ENCODE measurements around the gene SLC39A7. TPM values are rescaled to one million over a fixed set of nuclear protein-coding genes. Genes with fewer than 3 reads are reported as not detected.

SLC39A7 gene
- total RNA-seq, 2 donors from 2014 or later: 123 to 163 TPM

DNA sequence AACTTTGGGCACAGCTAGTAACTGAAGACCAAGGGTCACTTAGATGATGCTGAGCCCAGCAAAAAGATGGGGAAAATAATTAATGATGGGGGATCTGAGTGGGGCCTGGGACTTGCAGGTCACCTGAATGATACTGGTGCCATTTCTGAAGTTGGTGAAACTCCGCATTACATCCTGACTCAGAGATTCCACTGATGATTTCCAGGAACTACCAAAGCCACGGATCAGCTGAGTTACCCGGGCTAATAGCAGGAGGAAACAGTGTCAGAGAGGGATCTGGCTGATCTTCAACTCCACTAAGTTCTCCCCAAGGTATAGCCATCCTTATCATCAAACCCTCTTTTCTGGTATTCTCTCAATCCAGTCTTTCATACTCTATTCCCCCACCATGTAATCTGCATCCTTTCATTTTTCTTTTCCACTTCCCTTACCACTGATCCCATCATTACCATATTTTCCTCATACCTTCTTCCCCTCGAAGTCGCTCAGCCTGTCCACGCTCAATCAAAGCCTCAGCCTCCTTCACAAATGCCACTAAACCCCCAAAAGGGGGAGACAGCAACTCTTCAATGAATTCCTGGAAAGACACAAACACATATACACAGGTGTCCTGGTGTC lies 50.8 kb downstream of the SLC39A7 start:
- Histone ChIP-seq H3K9ac (ENCODE audit: extremely low read depth, low read length, poor library complexity, severe bottlenecking) (no peak overlapping the region), H3K4me3 (ENCODE audit: low read length) (no peak overlapping the region), H3K4me1 (ENCODE audit: control insufficient read depth, insufficient read depth, low read length) (peaks cover 5% of the 10 kb centered on the region), H3K9me3 (ENCODE audit: control insufficient read depth, low read length) (no peaks in the 10 kb centered on the region), H3K27ac (ENCODE audit: low read depth, low read length) (no peak overlapping the region), H3K27me3 (ENCODE audit: control insufficient read depth, insufficient read depth, low read length, poor library complexity, severe bottlenecking) (peaks cover 18% of the 10 kb centered on the region), H3K36me3 (ENCODE audit: control insufficient read depth, insufficient read depth, low read length) (peaks cover 18% of the 10 kb centered on the region)
- Mint-ChIP-seq H3K4me1 (peaks cover 14% of the 10 kb centered on the region), H3K4me3 (no peak overlapping the region), H3K9me3 (no peaks in the 10 kb centered on the region), H3K27me3 (ENCODE audit: insufficient read depth) (peaks cover 15% of the 10 kb centered on the region), H3K36me3 (ENCODE audit: low read depth) (peaks cover 24% of the 10 kb centered on the region), H3K27ac (no peak overlapping the region)
- 92 to 94% methylated on average over 4 to 6 of the region's 6 CpGs for WGBS, 2 experiments (ENCODE audit: insufficient coverage in 1 of 2, insufficient read length in 1 of 2)
- TF ChIP-seq, protein P1, sequence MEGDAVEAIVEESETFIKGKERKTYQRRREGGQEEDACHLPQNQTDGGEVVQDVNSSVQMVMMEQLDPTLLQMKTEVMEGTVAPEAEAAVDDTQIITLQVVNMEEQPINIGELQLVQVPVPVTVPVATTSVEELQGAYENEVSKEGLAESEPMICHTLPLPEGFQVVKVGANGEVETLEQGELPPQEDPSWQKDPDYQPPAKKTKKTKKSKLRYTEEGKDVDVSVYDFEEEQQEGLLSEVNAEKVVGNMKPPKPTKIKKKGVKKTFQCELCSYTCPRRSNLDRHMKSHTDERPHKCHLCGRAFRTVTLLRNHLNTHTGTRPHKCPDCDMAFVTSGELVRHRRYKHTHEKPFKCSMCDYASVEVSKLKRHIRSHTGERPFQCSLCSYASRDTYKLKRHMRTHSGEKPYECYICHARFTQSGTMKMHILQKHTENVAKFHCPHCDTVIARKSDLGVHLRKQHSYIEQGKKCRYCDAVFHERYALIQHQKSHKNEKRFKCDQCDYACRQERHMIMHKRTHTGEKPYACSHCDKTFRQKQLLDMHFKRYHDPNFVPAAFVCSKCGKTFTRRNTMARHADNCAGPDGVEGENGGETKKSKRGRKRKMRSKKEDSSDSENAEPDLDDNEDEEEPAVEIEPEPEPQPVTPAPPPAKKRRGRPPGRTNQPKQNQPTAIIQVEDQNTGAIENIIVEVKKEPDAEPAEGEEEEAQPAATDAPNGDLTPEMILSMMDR (conservative IDR thresholded peaks at IDR 0.05): no peak
- DNase-seq: no peak

DNA sequence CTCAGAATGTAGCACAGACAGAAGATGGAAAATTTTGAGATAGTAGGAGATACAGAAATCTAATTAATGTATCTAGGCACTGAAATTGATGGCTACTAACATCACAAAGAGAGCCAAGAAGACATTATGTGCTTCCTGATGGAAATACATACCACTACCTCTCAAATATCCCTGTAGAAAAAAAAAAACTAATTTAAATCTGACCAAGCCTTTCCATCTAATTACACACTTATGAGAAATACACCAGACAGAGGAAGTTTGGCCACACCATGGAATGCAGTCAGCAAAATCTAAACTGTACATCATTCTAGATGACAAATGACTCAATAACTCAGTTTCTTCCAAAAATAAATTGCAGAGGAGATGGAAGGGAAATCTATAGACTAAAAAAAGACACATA lies 52.1 kb downstream of the SLC39A7 start:
- TF ChIP-seq, protein P1 (conservative IDR thresholded peaks at IDR 0.05): no peak
- Histone ChIP-seq H3K36me3 (ENCODE audit: control insufficient read depth, insufficient read depth, low read length) (peaks cover 26% of the 10 kb centered on the region), H3K4me3 (ENCODE audit: low read length) (no peak overlapping the region), H3K4me1 (ENCODE audit: control insufficient read depth, insufficient read depth, low read length) (peaks cover 5% of the 10 kb centered on the region), H3K9me3 (ENCODE audit: control insufficient read depth, low read length) (peaks cover 2% of the 10 kb centered on the region), H3K27me3 (ENCODE audit: control insufficient read depth, insufficient read depth, low read length, poor library complexity, severe bottlenecking) (peaks cover 11% of the 10 kb centered on the region), H3K27ac (ENCODE audit: low read depth, low read length) (no peak overlapping the region), H3K9ac (ENCODE audit: extremely low read depth, low read length, poor library complexity, severe bottlenecking) (no peak overlapping the region)
- DNase-seq: no peak
- H3K27me3 Mint-ChIP-seq (ENCODE audit: insufficient read depth): peaks cover 4% of the 10 kb centered on the region
- H3K9me3 Mint-ChIP-seq: peaks cover 7% of the 10 kb centered on the region
- H3K4me3 Mint-ChIP-seq: no peak overlapping the region
- H3K36me3 Mint-ChIP-seq (ENCODE audit: low read depth): peaks cover 32% of the 10 kb centered on the region
- H3K27ac Mint-ChIP-seq: no peak overlapping the region
- peaks cover 14% of the 10 kb centered on the region for H3K4me1 Mint-ChIP-seq

Small RNAs within 50 kb of the gene (microRNA-seq; reads per million reads assigned to microRNA genes)
- 0.59 reads per million for gene MIR219A1 (ENCODE audit: borderline microRNAs expressed)

Other genes starting within 250 kb of the SLC39A7 start
- gene HLA-DMA, start 247.8 kb upstream of the SLC39A7 start, total RNA-seq: 10 to 100 TPM in 1 of 2 donors, 1 to 10 TPM in 1; 4.9 to 19.0 TPM
- 100 to 1,000 TPM; 209 to 233 TPM for gene BRD2, start 232.3 kb upstream of the SLC39A7 start, total RNA-seq
- gene HLA-DOA, start 191.3 kb upstream of the SLC39A7 start, total RNA-seq: 10 to 100 TPM; 10.6 to 11.1 TPM
- 1 to 10 TPM; 1.7 to 1.9 TPM for gene HLA-DPA1, start 127.2 kb upstream of the SLC39A7 start, total RNA-seq
- 10 to 100 TPM; 13.5 to 20.6 TPM for gene HLA-DPB1, start 124.9 kb upstream of the SLC39A7 start, total RNA-seq
- 1 to 10 TPM; 1.3 to 2.8 TPM for gene COL11A2, start 8.4 kb upstream of the SLC39A7 start, total RNA-seq
- 10 to 100 TPM; 24.8 to 27.2 TPM for gene RXRB, start 202 bp upstream of the SLC39A7 start, total RNA-seq
- gene HSD17B8, start 3.8 kb downstream of the SLC39A7 start, total RNA-seq: 1 to 10 TPM; 5.7 to 6.8 TPM
- 10 to 100 TPM; 31.0 to 31.8 TPM for gene RING1, start 7.6 kb downstream of the SLC39A7 start, total RNA-seq
- 10 to 100 TPM; 51.4 to 63.9 TPM for gene VPS52, start 71.0 kb downstream of the SLC39A7 start, total RNA-seq
- gene RPS18, start 71.2 kb downstream of the SLC39A7 start, total RNA-seq: 1,000 to 10,000 TPM; 2,541 to 3,009 TPM
- 1 to 10 TPM; 3.9 to 5.5 TPM for gene B3GALT4, start 76.3 kb downstream of the SLC39A7 start, total RNA-seq
- 10 to 100 TPM; 42.9 to 62.5 TPM for gene WDR46, start 88.4 kb downstream of the SLC39A7 start, total RNA-seq
- gene PFDN6, start 88.7 kb downstream of the SLC39A7 start, total RNA-seq: 10 to 100 TPM; 69.9 to 86.4 TPM
- gene RGL2, start 98.1 kb downstream of the SLC39A7 start, total RNA-seq: 10 to 100 TPM; 85.6 to 98.0 TPM
- 10 to 100 TPM in 1 of 2 donors, 1 to 10 TPM in 1; 7.0 to 11.1 TPM for gene TAPBP, start 113.2 kb downstream of the SLC39A7 start, total RNA-seq
- 10 to 100 TPM; 15.2 to 19.8 TPM for gene ZBTB22, start 116.9 kb downstream of the SLC39A7 start, total RNA-seq
- gene DAXX, start 122.1 kb downstream of the SLC39A7 start, total RNA-seq: 10 to 100 TPM; 51.2 to 52.6 TPM
- gene KIFC1, start 191.0 kb downstream of the SLC39A7 start, total RNA-seq: 10 to 100 TPM; 56.6 to 94.3 TPM
- 10 to 100 TPM; 71.4 to 75.7 TPM for gene PHF1, start 210.1 kb downstream of the SLC39A7 start, total RNA-seq
- gene CUTA, start 217.2 kb downstream of the SLC39A7 start, total RNA-seq: 100 to 1,000 TPM; 198 to 219 TPM
- 10 to 100 TPM; 90.2 to 94.2 TPM for gene SYNGAP1, start 219.2 kb downstream of the SLC39A7 start, total RNA-seq

All from endodermal cell (in vitro differentiated cells).